Dedifferentiated amniotic fluid mesenchymal stem cell (primary cell): ENCODE results near the gene SLIT2.

ENCODE experiments used
- DNase-seq: peaks from one replicate; pipeline ENCODE4 v3.0.0-alpha.2; 2016; ENCODE audit errors: extremely low spot score

Gene SLIT2

GRCh38 chr4:20265726-20266125, 14.0 kb downstream of the SLIT2 start:
- no peak for DNase-seq

- DNase-seq, result peak; percentile 43
Measured at GRCh38 chr4:20266215-20267082, 14.7 kb downstream of the SLIT2 start.

DNA sequence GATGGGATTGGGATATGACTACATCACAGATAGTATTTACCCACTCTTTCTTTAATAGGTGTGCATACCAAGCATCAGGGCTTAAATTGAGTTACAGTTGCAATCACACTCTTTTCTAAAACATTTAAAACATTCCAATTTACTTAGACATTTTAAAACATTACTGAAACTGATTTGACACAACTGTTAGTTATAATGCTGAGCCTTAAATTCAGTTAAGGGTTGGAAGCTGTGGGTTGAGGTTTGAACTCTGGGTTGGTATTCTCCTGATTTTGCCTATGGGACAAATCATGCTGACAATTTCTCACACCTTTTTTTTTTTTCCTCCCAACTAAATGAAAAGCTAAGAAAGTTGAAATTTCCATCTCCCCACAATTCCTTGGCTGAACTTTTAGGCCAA, 16.3 kb downstream of the SLIT2 start:
- no peak for DNase-seq

DNA sequence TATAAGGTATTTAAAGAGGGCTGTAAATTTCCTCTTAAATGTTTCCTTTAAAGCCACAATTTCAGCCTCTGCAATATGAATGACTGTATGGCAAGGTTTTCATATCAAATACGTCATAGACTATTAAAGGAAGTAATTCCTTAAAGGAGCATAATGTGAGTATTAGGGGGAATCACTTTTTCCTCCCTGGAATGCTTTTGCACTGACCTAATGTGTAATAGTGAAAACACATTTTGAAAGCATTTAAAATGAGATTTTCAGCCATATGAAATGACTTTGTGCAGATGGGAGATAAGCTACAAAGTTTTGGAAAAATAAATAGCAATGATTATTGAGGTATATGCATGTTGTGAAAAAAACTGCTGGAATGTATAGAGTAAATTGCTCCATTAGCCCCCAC, 17.6 kb downstream of the SLIT2 start:
- no peak for DNase-seq

DNA sequence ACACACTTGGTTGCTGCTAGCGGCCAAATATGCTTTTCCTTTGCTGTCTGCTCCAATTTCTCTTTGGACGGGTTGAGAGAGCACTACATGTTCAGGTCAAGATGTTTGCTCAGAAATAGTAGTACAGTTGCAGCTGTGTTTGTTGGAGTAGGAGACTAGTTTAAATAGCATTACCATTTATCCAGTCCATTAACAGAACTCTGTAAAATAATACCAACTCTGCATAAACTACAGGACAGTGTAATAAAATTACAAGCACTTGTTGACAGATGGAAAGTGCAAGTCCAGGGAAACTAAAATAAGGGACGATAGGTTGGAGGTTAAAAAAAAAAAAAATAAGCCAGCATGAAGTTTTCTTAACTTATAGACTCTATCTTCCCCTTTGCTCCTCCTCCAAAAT, 20.2 kb downstream of the SLIT2 start:
- no peak for DNase-seq

- DNase-seq, result no peak
Measured at GRCh38 chr4:20272411-20272872, 20.7 kb downstream of the SLIT2 start.

GRCh38 chr4:20273793-20274192, 22.1 kb downstream of the SLIT2 start:
- DNase-seq, result no peak

DNA sequence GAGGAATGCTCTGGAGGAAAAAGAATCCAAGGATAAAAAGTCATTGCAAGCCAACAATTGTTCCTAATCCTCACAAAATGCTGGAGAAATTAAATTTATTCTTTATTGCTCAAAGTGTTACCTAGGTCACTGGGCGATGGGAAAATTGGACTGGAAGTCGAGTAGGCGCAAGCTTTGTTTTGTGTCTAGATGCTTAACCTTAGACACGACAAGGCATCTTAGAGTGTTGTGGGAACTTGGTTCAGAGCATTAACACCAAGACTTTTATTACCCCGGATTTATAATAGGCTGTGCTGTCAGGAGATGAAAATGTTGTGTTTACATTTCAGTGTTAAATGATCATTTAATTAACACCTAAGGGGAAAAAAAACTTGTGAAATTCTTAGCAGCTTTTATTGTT, 25.1 kb downstream of the SLIT2 start:
- no peak for DNase-seq

DNA sequence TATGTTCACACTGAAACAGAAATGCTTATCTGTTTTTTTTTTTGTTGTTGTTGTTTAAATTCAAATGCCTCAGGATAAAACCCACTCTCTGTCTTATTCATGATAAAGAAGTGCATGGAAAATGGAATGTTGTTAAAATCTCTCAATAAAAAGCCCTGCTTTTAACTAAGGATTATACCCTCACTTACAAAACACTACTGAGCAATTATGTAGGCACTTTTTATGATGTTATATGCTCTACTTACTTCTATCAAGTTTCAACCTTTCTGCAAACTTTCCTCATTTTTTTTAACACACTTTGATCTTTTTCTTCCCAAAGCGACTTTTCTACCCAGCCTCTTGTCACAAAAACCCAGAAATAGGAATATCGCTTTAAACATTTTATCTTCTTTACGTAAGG, 26.5 kb downstream of the SLIT2 start:
- DNase-seq, result no peak

- no peak for DNase-seq
Measured at GRCh38 chr4:20279381-20279780, 27.7 kb downstream of the SLIT2 start.

DNA sequence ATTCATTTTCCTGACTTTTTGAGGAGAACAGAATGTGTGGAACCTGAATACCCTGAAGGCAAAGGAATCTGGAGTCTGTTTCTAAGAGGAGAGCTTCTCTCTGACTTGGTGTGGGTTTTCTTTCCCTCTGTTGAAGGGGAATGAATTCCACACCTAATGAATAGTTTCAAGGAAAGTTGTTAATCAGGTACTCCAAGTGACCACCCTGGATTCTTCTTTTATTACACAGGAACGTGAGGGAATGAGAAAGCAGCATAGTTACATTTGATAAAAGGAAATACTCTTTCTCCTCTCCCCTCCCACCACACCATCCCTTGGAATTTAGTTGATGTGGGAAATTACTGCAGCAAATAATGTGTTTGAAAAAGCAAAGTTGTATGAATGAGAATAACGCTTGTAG, 29.7 kb downstream of the SLIT2 start:
- no peak for DNase-seq

DNA sequence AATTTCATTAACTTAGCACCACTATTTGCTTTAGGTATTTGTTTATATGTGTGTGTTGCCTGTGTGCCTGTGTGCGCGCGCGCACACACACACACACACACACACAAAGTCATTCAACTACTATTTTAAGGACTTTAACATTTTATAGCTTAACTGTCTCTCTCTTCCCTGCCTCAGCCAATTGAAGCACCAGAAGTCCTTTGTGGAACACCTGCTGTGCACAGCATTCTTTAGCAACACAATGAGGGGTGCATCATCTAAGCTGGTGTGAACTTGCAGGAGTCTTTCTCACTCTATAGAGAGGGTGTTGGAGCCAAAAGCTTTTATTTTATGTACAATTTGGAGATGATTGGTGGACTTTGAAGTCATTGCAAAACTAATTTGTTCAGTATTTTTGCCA, 31.3 kb downstream of the SLIT2 start:
- DNase-seq, result no peak

- DNase-seq, result no peak
Measured at GRCh38 chr4:20284990-20285389, 33.3 kb downstream of the SLIT2 start.

DNA sequence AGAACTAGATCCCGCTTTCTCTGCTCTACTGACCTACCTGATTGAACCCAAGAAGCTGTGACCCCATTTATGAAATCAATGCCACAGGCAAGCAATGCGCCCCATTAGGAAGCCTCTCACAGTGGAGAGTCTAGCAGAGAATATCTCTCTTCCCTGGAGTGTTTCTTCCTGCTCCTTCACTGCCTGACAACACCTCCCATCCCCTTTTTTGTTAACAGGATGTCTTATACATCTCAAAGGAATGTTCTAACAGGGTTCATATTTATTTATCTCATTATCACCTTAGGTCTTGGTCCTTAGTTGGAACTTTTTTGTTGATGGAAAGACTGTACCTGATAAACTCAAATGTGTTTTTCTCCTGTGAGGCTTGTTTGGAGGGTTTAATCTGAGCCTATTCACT, 35.5 kb downstream of the SLIT2 start:
- DNase-seq, result no peak

- DNase-seq, result no peak
Measured at GRCh38 chr4:20288047-20288650, 36.4 kb downstream of the SLIT2 start.

GRCh38 chr4:20288846-20289512, 37.3 kb downstream of the SLIT2 start:
- DNase-seq, result peak; percentile 29

DNA sequence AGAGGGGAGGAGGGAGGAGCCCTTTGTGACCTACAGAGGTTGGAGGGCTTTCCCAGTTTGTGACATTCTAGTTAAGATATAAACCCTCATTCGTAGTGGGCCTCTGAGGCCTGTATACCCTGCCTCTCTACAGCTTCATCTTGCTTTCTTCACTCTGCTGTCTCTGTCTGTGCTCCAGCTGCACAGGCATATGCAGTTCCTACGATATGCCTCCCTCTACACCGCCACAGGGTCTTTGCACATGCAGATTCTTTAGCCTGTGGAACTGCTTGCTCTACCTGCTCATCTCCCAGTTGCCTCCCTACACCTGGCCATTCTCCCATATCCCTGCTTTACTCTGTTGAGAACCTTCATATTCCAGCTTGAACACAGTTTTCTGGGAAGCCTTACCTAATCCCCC, 38.1 kb downstream of the SLIT2 start:
- DNase-seq, result no peak

GRCh38 chr4:20292739-20293138, 41.0 kb downstream of the SLIT2 start:
- no peak for DNase-seq

GRCh38 chr4:20297261-20297660, 45.6 kb downstream of the SLIT2 start:
- DNase-seq, result no peak

- DNase-seq, result no peak
Measured at GRCh38 chr4:20297783-20298182, 46.1 kb downstream of the SLIT2 start.

DNA sequence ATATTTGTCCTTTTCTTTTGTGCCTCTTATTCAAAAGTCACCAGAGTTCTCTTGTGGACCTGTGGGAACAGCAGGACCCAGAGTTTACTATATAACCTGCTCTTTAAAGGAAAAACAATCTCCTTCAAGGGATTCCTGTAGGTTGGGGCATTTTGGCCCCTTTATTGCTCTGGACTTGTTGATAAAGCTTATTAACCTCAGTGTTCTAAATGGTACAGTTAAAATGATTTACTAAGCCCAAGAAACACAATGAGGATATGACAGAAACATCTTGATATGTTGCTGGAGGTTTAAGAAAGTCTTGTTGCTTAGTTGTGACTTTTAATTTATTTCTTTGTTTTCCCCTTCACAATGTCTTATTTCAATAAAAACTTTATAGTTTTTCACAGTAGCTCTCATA, 46.8 kb downstream of the SLIT2 start:
- DNase-seq, result no peak

GRCh38 chr4:20298986-20299385, 47.3 kb downstream of the SLIT2 start:
- no peak for DNase-seq

DNA sequence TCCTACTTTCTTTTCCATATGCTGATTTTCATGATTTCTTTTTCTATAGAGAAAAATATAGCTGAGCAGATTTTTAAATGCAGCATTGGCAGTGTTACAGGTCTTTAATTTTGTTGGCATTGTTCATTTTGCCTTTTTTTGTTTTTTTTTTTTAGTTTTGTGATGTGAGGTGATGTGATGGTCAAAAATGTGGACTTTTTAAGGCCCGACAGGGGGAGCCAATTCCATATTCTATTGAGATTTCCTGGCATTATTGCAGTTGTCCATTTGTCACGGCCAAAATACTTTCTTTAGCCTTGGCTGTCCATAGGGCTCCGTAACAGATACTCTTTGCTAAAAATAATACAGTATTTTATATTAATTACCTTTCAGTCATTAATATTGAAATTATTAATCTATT, 47.8 kb downstream of the SLIT2 start:
- peak; percentile 82 for DNase-seq
